Stimulated activated CD4-positive, alpha-beta T cell treated with anti-CD3 and anti-CD28 coated beads, Interleukin-1b, Interleukin-23, amount 100 ng/mL, for 24 hours (primary cell): ENCODE measurements around the gene EMP1.

ENCODE experiments used
- DNase-seq, 4 experiments: peaks; one replicate each; pipeline ENCODE4 v3.0.0-alpha.2; 2020; ENCODE audit warnings: low read depth in 4 of 4, low spot score in 1 of 4

Gene EMP1

DNA sequence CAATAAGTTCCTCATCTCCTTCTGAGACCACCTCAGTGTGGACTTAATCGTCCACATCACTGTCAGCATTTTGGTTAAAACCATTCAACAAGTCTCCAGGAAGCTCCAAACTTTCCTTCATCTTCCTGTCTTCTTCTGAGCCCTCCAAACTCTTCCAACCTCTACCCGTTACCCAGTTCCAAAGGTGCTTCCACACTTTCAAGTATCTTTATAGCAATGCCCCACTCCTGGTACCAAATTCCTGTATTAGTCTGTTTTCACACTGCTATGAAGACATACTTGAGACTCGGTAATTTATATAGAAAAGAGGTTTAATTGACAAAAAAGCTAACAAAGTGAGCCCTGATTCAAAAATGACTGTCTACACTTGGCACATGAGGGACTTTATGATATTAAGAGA lies 22.8 kb downstream of the EMP1 start:
- no peak for DNase-seq

DNA sequence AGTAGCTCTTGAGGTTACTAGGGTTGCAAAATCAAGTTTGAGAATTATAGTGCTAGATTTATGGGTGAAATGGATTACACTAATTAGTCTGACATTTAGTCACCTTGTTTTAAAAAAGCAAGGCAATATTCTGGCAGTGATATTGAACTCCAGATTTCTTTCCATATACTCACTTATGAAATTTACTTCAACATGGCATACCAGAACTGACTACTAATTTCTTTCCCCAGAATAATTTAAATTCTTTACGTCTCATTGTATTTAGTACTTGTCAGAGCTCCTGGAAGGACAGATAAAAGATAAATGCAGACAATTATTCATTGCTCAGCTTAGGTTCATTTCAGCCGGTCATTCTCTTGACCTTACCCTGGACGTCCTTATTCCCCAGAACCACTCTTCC lies 24.3 kb downstream of the EMP1 start:
- DNase-seq, result no peak

DNA sequence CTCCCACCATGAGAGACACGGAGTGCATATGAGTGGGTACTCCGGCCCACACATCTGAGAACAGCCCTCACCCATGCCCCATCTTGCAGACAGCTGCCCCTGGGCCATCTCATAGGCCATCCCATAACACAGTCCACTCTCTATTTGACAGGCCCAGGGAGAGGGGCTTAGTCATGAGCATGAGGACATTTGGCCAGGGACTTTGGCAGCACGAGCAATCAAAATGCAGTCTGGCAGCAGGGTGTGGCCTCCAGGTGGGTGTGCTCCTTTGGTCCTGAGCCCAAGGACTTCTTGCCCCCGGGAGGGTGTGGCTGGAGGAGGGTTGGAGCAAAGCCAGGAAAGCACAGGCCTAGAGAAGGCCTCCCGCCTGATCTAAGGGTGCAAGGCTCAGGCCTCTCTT lies 25.6 kb downstream of the EMP1 start:
- DNase-seq, result no peak

DNA sequence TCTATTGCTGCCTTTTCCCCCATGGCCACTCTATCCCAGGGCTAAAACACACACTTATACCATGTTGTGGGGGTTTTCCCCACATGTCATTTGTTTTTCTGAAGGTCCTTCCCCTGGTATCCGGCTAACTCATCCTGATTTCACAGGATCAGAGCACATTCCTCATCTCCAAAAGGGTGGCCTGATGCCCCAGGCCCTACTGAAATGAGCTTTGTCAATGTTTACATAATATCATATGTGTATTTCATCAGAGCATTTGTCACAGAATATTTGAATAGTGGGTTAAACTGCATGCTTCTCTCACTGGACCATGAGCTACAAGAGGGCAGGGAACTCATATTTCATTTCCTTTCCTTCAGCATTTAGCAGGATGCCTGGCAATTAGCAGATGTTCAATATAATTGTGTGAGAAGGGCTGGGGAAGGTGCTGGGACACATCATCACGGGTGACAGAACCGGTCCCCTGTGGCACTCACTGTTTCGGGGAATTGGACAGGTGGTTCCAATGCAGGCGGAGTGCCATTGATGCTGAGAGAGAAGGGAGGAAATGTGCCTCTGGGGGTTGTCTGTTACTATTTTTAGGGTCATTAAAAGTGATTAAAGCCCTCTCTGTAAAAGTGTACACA lies 26.8 kb downstream of the EMP1 start:
- DNase-seq, result no peak

DNA sequence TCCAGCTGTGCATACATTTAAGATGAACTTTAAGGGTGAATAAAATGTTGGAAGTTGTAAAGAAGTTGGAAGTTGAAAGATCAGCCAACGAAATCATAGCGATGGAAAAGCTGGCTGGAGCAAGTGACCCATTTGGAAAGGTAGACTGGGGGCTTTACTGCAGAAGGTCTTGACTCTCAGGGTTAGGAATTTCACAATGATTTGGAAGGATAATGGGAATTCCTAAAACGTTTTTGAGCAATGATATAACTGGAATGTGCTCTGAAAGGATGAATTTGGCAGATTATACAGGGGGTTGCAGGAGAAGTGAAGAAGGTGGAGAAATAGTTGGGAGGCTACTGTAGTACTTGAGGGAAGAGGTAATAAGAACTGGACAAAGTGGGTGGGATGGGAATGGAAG lies 27.4 kb downstream of the EMP1 start:
- DNase-seq, result no peak

DNA sequence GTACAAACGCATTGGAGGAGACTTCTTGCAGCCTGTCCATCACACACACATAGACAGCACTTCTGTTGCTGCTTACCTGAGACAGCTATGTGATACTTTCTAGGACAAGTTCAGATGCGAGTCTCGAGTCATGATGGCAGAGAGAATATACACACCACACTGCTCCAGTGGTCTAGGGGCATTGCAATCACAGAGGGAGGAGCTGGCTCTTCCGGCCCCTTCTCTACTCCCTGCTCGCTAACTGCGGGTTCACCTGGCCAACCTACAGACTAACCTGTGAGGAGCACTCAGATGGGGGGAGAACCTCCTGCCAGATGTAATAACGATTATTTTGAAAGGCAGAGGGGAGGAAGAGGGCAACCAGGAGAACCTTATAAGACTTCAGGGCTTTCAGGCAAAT lies 30.7 kb downstream of the EMP1 start:
- no peak for DNase-seq

DNA sequence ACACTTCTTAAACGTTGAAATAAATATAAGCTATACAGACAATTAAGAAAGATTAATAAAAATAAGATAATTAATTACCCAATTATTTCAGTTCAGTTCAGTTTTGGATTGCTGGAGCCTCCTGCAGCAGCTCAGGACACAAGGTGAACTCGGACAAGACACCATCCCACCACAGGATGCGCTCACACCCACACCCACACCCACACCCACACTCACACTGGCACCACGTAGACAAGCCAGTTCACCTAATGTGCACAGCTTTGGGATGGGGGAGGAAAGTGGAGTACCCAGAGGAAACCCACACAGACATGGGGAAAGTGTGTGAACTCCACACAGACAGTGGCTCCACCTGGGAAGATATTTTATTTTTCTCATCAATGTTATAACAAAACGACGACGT lies 32.1 kb downstream of the EMP1 start:
- DNase-seq, result no peak

DNA sequence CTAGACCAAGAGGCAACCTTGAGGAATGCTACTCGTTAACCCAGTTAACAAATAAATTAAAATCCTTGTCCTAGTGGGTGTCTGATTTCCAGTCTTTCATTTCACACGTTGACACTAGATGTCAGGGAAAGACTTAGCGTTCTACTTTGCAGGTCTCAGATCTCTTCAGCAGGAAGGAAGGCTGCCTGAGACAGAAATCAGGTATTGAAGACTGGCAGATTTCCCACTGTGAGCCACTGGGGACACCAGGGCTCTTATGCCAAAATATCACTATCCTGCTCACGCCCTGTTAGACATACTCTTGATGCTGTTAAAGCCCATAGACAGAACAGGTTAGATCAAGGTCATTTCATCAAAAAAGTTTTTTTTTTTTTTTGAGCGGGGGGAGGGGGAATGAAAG lies 33.0 kb downstream of the EMP1 start:
- no peak for DNase-seq

DNA sequence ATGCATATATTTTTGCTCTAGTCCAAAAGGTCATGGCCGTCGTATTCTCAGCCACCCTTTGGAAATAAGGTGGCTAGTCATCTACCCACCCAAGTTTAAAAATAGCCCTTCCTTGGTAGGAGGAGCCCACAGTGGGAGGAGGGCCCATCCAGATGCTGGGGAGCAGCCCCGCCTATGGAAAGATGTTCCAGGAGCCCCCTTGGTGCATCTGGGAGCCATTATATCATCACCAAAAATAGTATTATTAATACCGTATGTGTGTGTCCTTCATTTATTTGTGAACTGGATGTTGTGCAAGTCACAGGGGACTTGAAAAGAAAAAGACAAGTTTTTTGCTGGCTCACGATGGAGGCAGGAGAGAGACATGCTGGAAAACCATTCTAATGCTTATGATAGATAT lies 34.0 kb downstream of the EMP1 start:
- no peak for DNase-seq

DNA sequence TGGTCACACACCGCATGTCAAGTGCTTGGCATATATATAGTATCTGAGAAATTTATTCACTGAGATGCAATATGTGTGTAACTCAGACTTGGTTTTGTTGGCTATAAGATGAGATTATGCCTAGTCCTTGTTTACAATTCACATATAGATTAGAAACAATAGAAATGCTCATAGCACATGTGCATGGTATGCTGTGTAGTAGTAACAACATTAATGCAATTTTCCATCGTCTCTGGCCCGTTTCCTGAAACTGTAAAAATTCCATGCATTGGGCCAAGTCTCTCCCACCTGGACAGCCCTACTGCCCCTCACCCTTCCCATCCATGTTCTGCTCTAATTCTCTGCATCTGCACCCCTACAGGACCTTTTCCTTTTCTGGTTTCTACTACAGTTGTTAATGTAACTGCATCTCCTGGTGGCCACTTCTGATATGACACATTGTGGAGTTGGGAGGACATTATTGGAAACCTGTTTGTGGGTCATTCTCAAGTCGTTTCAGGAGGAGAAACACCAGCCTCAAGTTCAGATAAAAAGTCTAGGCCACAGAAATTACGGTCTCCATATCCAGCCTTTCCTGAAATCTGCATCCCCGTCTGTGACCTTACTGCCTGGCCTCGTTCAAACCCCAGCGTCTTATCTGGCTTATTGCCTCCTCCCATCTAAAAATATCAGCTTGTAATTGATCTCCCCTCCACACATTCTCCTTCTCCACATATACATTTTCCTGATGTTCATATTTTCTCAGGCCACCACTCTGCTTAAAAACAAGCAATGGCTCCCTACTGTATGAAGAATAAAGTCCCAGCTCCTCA lies 37.5 kb downstream of the EMP1 start:
- DNase-seq, result no peak

DNA sequence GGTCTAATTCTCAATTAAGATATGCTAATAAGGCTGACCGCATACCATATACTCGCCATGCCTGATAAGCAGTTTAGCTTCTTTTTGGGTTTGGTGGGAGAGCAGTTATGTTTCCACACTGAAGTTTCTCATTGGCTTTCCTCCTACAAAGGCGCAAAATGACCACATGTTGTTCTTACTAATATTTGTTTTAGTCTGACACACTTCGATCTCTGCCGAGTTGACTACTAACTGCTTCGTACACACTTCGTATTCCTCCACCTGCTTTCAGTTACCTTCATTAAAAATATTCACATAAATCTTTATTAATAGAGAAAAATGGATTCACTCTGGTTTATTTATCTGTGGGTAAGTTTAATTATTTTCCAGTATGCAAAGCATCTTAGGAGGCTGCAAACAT lies 41.7 kb downstream of the EMP1 start:
- DNase-seq, result no peak

DNA sequence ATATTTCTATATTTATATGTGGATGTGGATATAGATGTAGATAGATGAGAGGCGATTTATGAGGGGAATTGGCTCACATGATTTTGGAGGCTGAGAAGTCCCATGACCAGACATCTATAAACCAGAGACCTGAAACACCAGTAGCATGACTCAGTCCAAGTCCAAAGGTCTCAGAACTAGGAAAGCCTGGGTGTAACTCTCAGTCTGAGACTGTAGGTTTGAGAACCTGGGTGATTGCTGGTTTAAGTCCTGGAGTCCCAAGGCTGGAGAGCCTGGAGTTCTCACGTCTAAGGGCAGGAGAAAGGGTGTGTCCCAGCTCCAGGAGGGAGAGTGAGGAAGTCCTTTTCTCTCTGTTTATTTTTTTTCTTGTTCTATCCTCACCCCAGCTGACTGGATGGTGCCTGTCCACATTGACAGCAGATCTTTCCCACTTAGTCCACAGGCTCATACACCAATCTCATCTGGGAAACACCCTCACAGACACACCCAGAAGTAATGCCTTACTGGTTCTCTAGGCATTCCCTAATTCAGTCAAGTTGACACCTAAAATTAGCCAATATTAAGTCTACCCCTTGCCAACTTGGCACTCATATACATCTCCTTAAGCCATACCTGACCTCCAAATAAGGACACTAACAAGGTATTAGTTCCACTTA lies 45.4 kb downstream of the EMP1 start:
- DNase-seq, result no peak

DNA sequence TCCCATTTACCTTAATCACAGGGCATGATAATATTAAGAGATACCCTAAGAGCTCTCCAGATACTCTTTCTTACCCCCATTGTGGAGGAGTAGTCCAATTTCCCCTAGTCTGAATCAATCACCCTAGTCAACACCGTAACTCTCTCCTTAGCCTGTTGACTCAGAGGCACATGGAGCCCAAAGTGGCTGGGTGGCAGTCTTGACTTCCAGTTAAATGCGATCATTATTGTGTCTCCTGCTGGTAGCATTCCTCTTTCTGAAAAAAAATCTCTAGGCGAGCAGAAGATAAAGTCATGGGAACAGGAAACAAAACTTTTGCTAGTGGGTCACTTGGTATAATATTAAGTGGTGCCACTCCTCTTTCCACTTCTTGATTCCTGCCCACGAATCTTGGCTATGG lies 46.4 kb downstream of the EMP1 start:
- no peak for DNase-seq

DNA sequence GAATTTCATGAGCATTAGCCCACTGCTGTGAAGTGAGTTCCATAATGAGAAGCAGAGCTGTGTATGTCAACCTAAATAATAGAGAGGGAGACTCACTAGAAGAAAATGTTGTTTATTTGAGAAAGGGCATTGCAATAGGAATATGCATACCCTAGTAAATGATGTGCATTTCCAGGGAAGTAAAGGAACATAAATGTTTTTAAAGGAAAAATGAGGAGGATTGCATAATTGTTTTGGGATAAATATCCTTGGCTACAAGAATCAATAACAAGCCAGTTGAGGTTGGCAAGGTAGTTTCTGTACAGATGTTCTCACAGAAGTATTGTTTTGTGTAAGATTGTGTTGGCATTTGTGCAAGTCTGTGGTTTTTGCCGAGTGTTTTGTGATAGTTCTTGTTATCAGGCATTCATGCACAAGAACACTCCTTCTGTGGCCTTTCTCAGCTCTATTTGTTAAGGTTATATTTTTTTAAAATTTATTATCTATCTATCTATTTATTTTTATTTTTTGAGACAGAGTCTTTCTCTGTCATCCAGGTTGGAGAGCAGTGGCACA lies 47.1 kb downstream of the EMP1 start:
- DNase-seq, result no peak

DNA sequence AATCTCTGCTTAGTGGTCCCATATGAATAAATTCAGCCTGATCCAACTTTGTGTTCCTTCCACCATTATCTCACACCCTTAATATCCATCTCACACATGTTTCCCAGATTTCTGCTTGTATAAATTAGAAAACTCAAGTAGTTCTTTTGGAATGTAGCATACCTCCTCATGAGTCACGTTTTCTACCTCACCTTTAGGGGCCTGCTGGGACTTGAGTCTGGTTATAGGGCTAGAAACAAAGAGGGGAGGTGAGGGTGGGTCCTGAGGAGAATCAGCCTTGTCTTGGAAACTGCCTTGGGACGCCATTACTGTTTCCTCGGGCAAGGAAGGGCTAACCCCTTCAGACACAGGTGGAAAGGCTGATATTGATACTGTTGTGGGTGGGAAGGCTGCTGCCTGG lies 51.1 kb downstream of the EMP1 start:
- no peak for DNase-seq

DNA sequence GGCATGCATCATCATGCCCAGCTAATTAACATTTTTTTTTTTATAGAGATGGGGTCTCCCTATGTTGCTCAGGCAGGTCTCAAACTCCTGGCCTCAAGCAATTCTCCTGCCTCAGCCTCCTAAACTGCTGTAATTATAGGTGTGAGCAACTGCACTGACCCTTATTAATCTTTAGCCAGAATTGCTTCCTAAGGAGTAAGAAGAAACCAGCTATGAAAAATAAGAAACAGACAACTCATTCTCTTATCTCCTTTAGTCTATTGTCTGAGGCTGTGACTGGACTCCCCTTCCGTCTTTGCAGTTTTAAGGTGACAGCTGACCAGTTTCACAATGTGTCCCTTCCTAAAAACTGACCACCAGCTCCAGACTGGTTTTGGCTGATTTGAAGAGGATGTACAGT lies 52.4 kb downstream of the EMP1 start:
- DNase-seq, result no peak

DNA sequence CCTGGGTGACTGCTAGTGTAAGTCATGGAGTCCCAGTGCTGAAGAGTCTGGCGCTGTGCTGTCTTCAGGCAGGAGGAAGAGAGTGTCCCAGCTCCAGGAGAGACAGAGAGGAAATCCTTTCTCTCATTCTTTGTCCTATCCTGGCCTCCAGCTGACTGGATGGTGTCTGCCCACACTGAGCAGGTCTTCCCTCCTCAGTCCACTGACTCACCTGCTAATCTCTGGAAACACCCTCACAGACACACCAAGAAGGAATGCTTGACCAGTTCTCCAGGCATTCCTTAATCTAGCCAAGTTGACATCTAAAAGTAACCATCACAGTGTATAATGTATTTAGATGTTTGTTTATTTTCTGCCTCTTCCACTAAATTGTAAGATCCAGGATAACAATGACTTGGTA lies 53.9 kb downstream of the EMP1 start:
- DNase-seq, result no peak

DNA sequence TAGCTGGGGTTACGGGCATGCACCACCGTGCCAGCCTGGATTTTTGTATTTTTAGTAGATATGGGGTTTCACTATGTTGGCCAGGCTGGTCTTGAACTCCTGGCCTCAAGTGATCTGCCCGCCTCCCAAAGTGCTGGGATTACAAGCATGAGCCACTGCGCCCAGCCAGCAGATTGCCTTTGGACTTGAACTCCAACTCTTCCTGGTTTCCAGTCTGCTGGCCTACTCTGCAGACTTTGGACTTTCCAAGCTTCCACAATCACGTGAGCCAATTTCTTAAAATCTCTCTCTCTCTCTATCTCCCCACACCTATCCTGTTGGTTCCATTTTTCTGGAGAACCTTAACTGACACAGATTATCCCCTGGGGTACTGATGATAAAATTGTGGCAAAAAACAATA lies 55.0 kb downstream of the EMP1 start:
- no peak for DNase-seq

DNA sequence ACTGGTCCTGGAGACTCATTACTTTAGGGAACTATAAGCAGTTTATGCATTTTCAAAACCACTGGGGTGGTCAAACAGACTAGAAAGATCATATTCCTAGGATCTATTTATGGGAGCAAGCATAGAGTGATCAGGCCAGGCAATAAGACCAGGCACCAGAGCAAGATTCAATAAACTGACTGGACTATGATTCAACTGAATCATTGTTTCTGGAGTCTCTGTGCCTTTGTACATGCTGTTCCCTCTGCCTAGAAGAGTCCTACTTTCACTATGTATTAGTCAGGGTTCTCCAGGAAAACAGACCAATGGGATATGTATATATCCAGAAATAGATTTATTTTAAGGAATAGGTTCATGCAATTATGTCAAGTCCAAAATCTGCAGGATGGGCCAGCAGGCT lies 55.5 kb downstream of the EMP1 start:
- DNase-seq, result no peak

DNA sequence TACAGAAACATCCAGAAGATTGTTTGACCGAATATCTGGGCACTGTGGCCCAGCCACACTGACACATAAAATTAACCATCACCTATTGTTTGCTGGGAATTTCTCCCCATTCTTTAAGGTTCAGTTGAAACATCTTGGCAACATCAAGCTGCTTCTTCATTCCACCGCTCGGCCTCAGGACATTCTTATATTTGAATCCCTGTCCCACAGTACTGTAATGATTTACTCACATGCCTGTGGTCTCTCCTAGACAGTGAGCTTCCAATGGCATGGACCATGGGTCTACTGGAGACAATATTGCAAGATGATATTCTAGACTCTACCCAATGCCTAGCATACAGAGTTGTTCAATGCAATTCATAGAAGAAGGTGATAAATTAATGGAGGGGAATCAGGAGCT lies 56.1 kb downstream of the EMP1 start:
- no peak for DNase-seq

DNA sequence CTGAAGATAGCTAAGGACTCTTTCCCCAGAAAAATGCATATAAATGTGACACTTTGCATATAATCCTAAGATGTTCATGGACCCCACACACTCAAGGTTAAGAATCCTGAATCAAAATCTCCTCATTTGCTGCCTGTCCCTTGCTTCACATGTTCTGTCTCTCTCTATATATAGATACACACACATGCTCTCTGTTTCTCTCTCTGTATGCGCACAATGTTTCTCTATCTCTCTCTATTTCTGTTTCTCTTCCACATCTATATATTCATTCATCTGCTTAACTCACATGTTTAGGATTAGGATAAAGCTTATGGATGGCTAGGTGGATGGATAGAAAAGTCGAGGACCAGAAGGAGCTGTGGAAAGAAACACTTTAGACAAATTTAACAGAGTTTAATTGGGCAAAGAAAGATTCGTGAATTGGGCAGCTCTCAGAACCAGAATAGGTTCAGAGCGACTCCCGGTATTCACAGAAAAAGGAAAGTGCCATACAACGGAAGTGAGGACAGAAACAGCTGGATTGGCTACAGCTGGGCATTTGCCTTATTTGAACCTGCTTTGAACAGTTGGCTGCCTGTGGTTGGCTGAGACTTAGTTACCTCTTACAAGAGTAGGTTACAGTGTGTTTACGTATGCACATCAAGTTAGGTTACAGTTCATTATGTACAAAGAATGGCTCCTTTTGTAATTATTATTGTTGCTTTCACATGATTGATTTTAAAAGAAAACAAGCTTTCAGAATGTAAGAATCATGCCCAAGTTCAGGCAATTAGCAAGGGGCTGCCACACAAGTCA lies 57.6 kb downstream of the EMP1 start:
- DNase-seq, result no peak
